Muscle of back (tissue), 10 donors: Measurements from ENCODE around the gene FPR3. TPM values are rescaled to one million over a fixed set of nuclear protein-coding genes. Genes with fewer than 3 reads are reported as not detected.

Experiments
- polyA plus RNA-seq, 10 donors: library from polyadenylated mRNA; unstranded; fragments of 120-200 nt; gene quantifications; one replicate each; pipeline ENCODE4 v1.2.1, GENCODE V29; 2013; ENCODE audit not compliant: insufficient read length in 10 of 10

FPR3 gene
- polyA plus RNA-seq, 10 donors = 0.16 to 0.71 (median 0.24) TPM

Other genes with a start within 250 kb of the FPR3 start
- 10 to 100 TPM in 1 of 10 donors, 1 to 10 TPM in 9; 7.2 to 12.5 (median 8.7) TPM for gene ZNF175, start 223.9 kb upstream of the FPR3 start, polyA plus RNA-seq
- gene SIGLEC5, start 164.8 kb upstream of the FPR3 start, polyA plus RNA-seq = under 1 TPM in 6 of 10 donors, not detected in 4; 0.11 to 0.63 (median 0.43) TPM
- 1 to 10 TPM; 1.0 to 2.7 (median 1.8) TPM for gene SIGLEC14, start 148.3 kb upstream of the FPR3 start, polyA plus RNA-seq
- gene SPACA6, start 101.8 kb upstream of the FPR3 start, polyA plus RNA-seq = 10 to 100 TPM in 2 of 10 donors, 1 to 10 TPM in 8; 4.5 to 13.3 (median 6.8) TPM
- under 1 TPM in 4 of 10 donors, not detected in 6; 0.16 to 0.33 (median 0.18) TPM for gene HAS1, start 71.2 kb upstream of the FPR3 start, polyA plus RNA-seq
- 1 to 10 TPM in 9 of 10 donors, under 1 TPM in 1; 0.88 to 2.6 (median 1.7) TPM for gene FPR1, start 43.3 kb upstream of the FPR3 start, polyA plus RNA-seq
- gene FPR2, start 34.0 kb upstream of the FPR3 start, polyA plus RNA-seq = under 1 TPM; 0.08 to 0.44 (median 0.27) TPM
- gene ZNF577, start 92.8 kb downstream of the FPR3 start, polyA plus RNA-seq = 10 to 100 TPM; 10.1 to 21.2 (median 15.0) TPM
- gene ZNF649, start 109.9 kb downstream of the FPR3 start, polyA plus RNA-seq = 10 to 100 TPM in 9 of 10 donors, 1 to 10 TPM in 1; 8.7 to 15.6 (median 11.8) TPM
- 1 to 10 TPM; 4.6 to 7.5 (median 5.4) TPM for gene ZNF613, start 132.3 kb downstream of the FPR3 start, polyA plus RNA-seq
- gene ZNF350, start 191.7 kb downstream of the FPR3 start, polyA plus RNA-seq = 1 to 10 TPM; 5.6 to 9.8 (median 8.0) TPM
- gene ZNF615, start 213.1 kb downstream of the FPR3 start, polyA plus RNA-seq = 10 to 100 TPM in 5 of 10 donors, 1 to 10 TPM in 5; 7.6 to 12.5 (median 10.1) TPM
- gene ZNF614, start 233.2 kb downstream of the FPR3 start, polyA plus RNA-seq = 10 to 100 TPM in 4 of 10 donors, 1 to 10 TPM in 6; 7.4 to 10.9 (median 9.4) TPM